H1 (cell line): Measurements from ENCODE around the gene ZNF775. TPM values are rescaled to one million over a fixed set of nuclear protein-coding genes. Genes with fewer than 3 reads are reported as not detected.

Source experiments
- CTCF ChIA-PET: fragments of 300-600 bp; sonication (Branson Sonifier 250); formaldehyde crosslinking; loops from one replicate; lab custom pipeline; 2021; ENCODE audit not compliant: partially characterized antibody; lab: Charles Lee
- POLR2A ChIA-PET: fragments of 300-600 bp; sonication (Branson Sonifier 250); formaldehyde crosslinking; loops from one replicate; lab custom pipeline; 2021; ENCODE audit warnings: inconsistent platforms; ENCODE audit not compliant: partially characterized antibody; lab: Charles Lee
- DNase-seq, 2 experiments: peaks; one replicate each; pipeline versions ENCODE4 v3.0.0 to v3.0.0-alpha.2; 2010 to 2022; ENCODE audit warnings: low spot score in 2 of 2, low read depth in 1 of 2, mixed read lengths in 1 of 2
- FAIRE-seq: peaks from 2 replicates; lab custom pipeline; 2011; peaks lifted over from hg19 to GRCh38; lab: Jason Lieb, UNC
- H2AFZ ChIP-seq: 2 replicates; pipeline ENCODE4 v1.8.1; 2012; ENCODE audit warnings: low read length, inconsistent platforms
- H2AK5ac ChIP-seq: 2 replicates; pipeline ENCODE4 v1.6.1; 2013; ENCODE audit warnings: low read depth, low read length
- H2BK120ac ChIP-seq: replicated peaks from 2 replicates; pipeline ENCODE3; 2013; ENCODE audit warnings: low read depth, low read length, inconsistent platforms
- H2BK12ac ChIP-seq: 2 replicates; pipeline ENCODE4 v1.6.1; 2013; ENCODE audit warnings: low read depth, low read length
- H2BK15ac ChIP-seq: 2 replicates; pipeline ENCODE4 v1.6.1; 2013; ENCODE audit warnings: low read length
- H2BK20ac ChIP-seq: 2 replicates; pipeline ENCODE4 v1.6.1; 2013; ENCODE audit warnings: low read length
- H2BK5ac ChIP-seq: 2 replicates; pipeline ENCODE4 v1.6.1; 2013; ENCODE audit warnings: low read depth, low read length
- H3K14ac ChIP-seq: 2 replicates; pipeline ENCODE4 v1.6.1; 2013; ENCODE audit warnings: inconsistent platforms; ENCODE audit not compliant: insufficient read length
- H3K18ac ChIP-seq: 2 replicates; pipeline ENCODE4 v1.6.1; 2013; ENCODE audit warnings: low read length; ENCODE audit errors: extremely low read depth
- H3K23ac ChIP-seq: 2 replicates; pipeline ENCODE4 v1.6.1; 2013; ENCODE audit warnings: inconsistent platforms; ENCODE audit not compliant: insufficient read length
- H3K23me2 ChIP-seq: 2 replicates; pipeline ENCODE4 v1.6.1; 2013; ENCODE audit warnings: low read depth, low read length
- H3K27ac ChIP-seq: 2 replicates; pipeline ENCODE4 v1.6.1; 2011; ENCODE audit warnings: low read depth, low read length, inconsistent platforms
- H3K27me3 ChIP-seq, 4 experiments: replicated peaks in 1 of 4; 1 replicate in 1 of 4; 2 replicates in 3 of 4; pipeline versions ENCODE4 v1.6.1 to v1.8.1; 2011 to 2013; ENCODE audit warnings: low read length in 3 of 4, mild to moderate bottlenecking in 3 of 4, inconsistent platforms in 2 of 4, mixed read lengths in 2 of 4, moderate library complexity in 1 of 4; ENCODE audit not compliant: control insufficient read depth in 3 of 4, insufficient read depth in 3 of 4; ENCODE audit errors: extremely low read depth in 1 of 4
- H3K36me3 ChIP-seq, 4 experiments: 2 replicates each; pipeline versions ENCODE4 v1.6.1 to v1.8.1; 2011 to 2013; ENCODE audit warnings: mild to moderate bottlenecking in 4 of 4, low read length in 3 of 4, moderate library complexity in 2 of 4, control low read depth in 1 of 4, inconsistent platforms in 1 of 4; ENCODE audit not compliant: insufficient read depth in 4 of 4, control insufficient read depth in 2 of 4
- H3K4ac ChIP-seq: replicated peaks from 2 replicates; pipeline ENCODE3; 2013; ENCODE audit warnings: low read length, low read depth, mixed read lengths, inconsistent platforms; ENCODE audit not compliant: insufficient read length
- H3K4me1 ChIP-seq, 4 experiments: replicated peaks in 1 of 4; 1 replicate in 1 of 4; 2 replicates in 3 of 4; pipeline versions ENCODE4 v1.6.1 to v1.8.1; 2011 to 2013; ENCODE audit warnings: low read length in 3 of 4, inconsistent platforms in 2 of 4, mixed read lengths in 1 of 4; ENCODE audit not compliant: insufficient read depth in 4 of 4, control insufficient read depth in 3 of 4
- H3K4me2 ChIP-seq, 2 experiments: 2 replicates each; pipeline versions ENCODE4 v1.6.1 to v1.8.1; 2011 to 2013; ENCODE audit warnings: low read depth in 2 of 2, low read length in 2 of 2, control low read depth in 1 of 2, inconsistent platforms in 1 of 2, mild to moderate bottlenecking in 1 of 2; ENCODE audit not compliant: insufficient read depth in 1 of 2
- H3K4me3 ChIP-seq, 4 experiments: fragments of 200-600, 300-600 bp in 1 of 4; sonication (generic), shearing (Covaris generic), sonication (Bioruptor Twin) in 1 of 4; 2 replicates each; pipeline versions ENCODE4 v1.5.1 to v1.8.1; 2011 to 2016; ENCODE audit warnings: low read length in 4 of 4, low read depth in 3 of 4, control low read depth in 2 of 4, inconsistent platforms in 2 of 4, mild to moderate bottlenecking in 2 of 4, mixed read lengths in 1 of 4, moderate library complexity in 1 of 4; ENCODE audit not compliant: insufficient read depth in 2 of 4; ENCODE audit errors: extremely low read depth in 1 of 4
- H3K56ac ChIP-seq: replicated peaks from 2 replicates; pipeline ENCODE3; 2013; ENCODE audit warnings: low read depth, mild to moderate bottlenecking, mixed read lengths, low read length, inconsistent platforms; ENCODE audit not compliant: insufficient read length
- H3K79me1 ChIP-seq: 2 replicates; pipeline ENCODE4 v1.6.1; 2013; ENCODE audit warnings: low read depth, low read length, control low read depth
- H3K79me2 ChIP-seq, 2 experiments: 2 replicates each; pipeline versions ENCODE4 v1.6.1 to v1.8.1; 2012 to 2013; ENCODE audit warnings: low read length in 2 of 2, mild to moderate bottlenecking in 2 of 2, inconsistent platforms in 1 of 2; ENCODE audit not compliant: insufficient read depth in 2 of 2, control insufficient read depth in 1 of 2
- H3K9ac ChIP-seq, 4 experiments: replicated peaks in 1 of 4; 1 replicate in 1 of 4; 2 replicates in 3 of 4; pipeline versions ENCODE4 v1.6.1 to v1.8.1; 2011 to 2013; ENCODE audit warnings: low read depth in 3 of 4, low read length in 3 of 4, control low read depth in 2 of 4, mild to moderate bottlenecking in 2 of 4, moderate library complexity in 2 of 4, inconsistent platforms in 1 of 4; ENCODE audit errors: extremely low read depth in 1 of 4
- H3K9me3 ChIP-seq, 2 experiments: 2 replicates each; pipeline versions ENCODE4 v1.6.1 to v1.8.1; 2012 to 2013; ENCODE audit warnings: mild to moderate bottlenecking in 2 of 2, moderate library complexity in 2 of 2, control low read depth in 1 of 2, inconsistent platforms in 1 of 2, low read depth in 1 of 2, low read length in 1 of 2, mixed read lengths in 1 of 2; ENCODE audit not compliant: insufficient read depth in 2 of 2
- H4K20me1 ChIP-seq, 2 experiments: replicated peaks in 1 of 2; 2 replicates each; pipeline versions ENCODE3 to v1.8.1; 2011 to 2013; ENCODE audit warnings: inconsistent platforms in 2 of 2, low read length in 2 of 2, mild to moderate bottlenecking in 1 of 2; ENCODE audit not compliant: insufficient read depth in 2 of 2, control insufficient read depth in 1 of 2
- H4K5ac ChIP-seq: 2 replicates; pipeline ENCODE4 v1.6.1; 2013; ENCODE audit warnings: low read length, low read depth, mixed read lengths, inconsistent platforms; ENCODE audit not compliant: insufficient read length
- H4K8ac ChIP-seq: 2 replicates; pipeline ENCODE4 v1.8.0; 2013; ENCODE audit warnings: mild to moderate bottlenecking, moderate library complexity, low read length, inconsistent platforms; ENCODE audit not compliant: insufficient read depth; ENCODE audit errors: extremely low read depth
- H4K91ac ChIP-seq: replicated peaks from 2 replicates; pipeline ENCODE3; 2013; ENCODE audit warnings: low read length, mixed read lengths, inconsistent platforms; ENCODE audit not compliant: insufficient read length
- FOSL1 ChIP-seq: IDR thresholded peaks from 2 replicates; pipeline ENCODE4 v1.6.1; 2011; ENCODE audit warnings: mild to moderate bottlenecking, low read depth, low read length, moderate library complexity; ENCODE audit not compliant: insufficient read depth
- HDAC6 ChIP-seq: IDR thresholded peaks from one replicate; pipeline ENCODE4 v1.7.1; 2012; ENCODE audit warnings: low read depth, mild to moderate bottlenecking, inconsistent platforms, low read length, moderate library complexity
- JUND ChIP-seq: IDR thresholded peaks from 2 replicates; pipeline ENCODE4 v1.6.1; 2011; ENCODE audit warnings: mild to moderate bottlenecking, improper control_type of control experiment, low read length
- WGBS, 2 experiments: shearing (Covaris generic) in 1 of 2; methylation state at CpG; one replicate each; pipeline versions ENCODE4 v1.1.6 to v1.1.7; 2013 to 2015; ENCODE audit warnings: low lambda C conversion rate in 2 of 2, mixed read lengths in 2 of 2, inconsistent platforms in 1 of 2, low coverage in 1 of 2, missing lambda C conversion rate in 1 of 2; ENCODE audit not compliant: insufficient replicate concordance in 2 of 2, insufficient coverage in 1 of 2, insufficient read length in 1 of 2; ENCODE audit errors: extremely low coverage in 1 of 2, missing lambda C conversion rate in 1 of 2; 5-methylcytosine and 5-hydroxymethylcytosine counted together
- polyA plus RNA-seq, 7 experiments: library from polyadenylated mRNA; depleted of rRNA in 3 of 7; stranded (reverse) in 5 of 7; unstranded in 2 of 7; fragments of >200 nt in 5 of 7; fragments of 200-250 nt in 2 of 7; gene quantifications; 1 replicate in 5 of 7; 2 replicates in 1 of 7; 4 replicates in 1 of 7; pipeline versions ENCODE4 v1.2.1 to v1.2.3, GENCODE V29; 2011 to 2013; ENCODE audit warnings: missing spikeins in 2 of 7, mixed read lengths in 2 of 7
- total RNA-seq: library from RNA; stranded (reverse); fragmentation: NEBNext Ultra II Directional; extraction: Animal tissue kit (Norgen Biotek cat#: 25700); gene quantifications from 2 replicates; pipeline ENCODE4 v1.2.1, GENCODE V29; 2021

ZNF775 gene
- total and polyA plus RNA-seq, 2 of the 8 experiments (the other 6 are each of a cell fraction or from before 2014, with no cell fraction given), result 13.6 to 21.5 TPM

GRCh38 chr7:150390205-150390604 lies 11.1 kb downstream of the ZNF775 start:
- POLR2A ChIA-PET, result interaction anchor here (2.3 to 9.0 kb wide), 3 partner anchors 10 to 22 kb away, joined by 10 to 170 read pairs (median 116); partner anchors contain the start of gene REPIN1

More at GRCh38 chr7:150390205-150390604, 11.1 kb downstream of the ZNF775 start:
- Histone ChIP-seq H2AK5ac (no peak overlapping the region), H3K79me1 (peaks cover 3% of the 10 kb centered on the region), H2BK120ac (no peak overlapping the region), H3K23ac (no peak overlapping the region), H3K36me3 (peaks cover 0 to 38% (median 3%) of the 10 kb centered on the region in 4 experiments; a peak in 5 of 8 replicates), H2BK15ac (no peak overlapping the region), H3K9ac (no peak overlapping the region), H4K20me1 (no peaks in the 10 kb centered on the region), H2BK20ac (no peak overlapping the region), H3K9me3 (no peaks in the 10 kb centered on the region), H3K56ac (no peak overlapping the region), H4K8ac (0 out of 2 replicates have a peak overlapping the region, but pooled peaks have one; percentile 53), H2BK5ac (no peak overlapping the region), H3K14ac (no peak overlapping the region), H3K4ac (no peak overlapping the region), H2AFZ (no peak overlapping the region), H4K5ac (no peak overlapping the region), H4K91ac (no peak overlapping the region), H3K79me2 (peaks cover 0 to 55% of the 10 kb centered on the region in 2 experiments; a peak in 2 of 4 replicates), H3K4me2 (no peak overlapping the region), H3K18ac (no peak overlapping the region), H3K4me1 (peaks cover 9 to 21% (median 14%) of the 10 kb centered on the region in 4 experiments), H3K23me2 (no peaks in the 10 kb centered on the region), H3K27me3 (no peaks in the 10 kb centered on the region), H3K27ac (no peak overlapping the region), H2BK12ac (no peak overlapping the region), H3K4me3 (no peak overlapping the region)
- DNase-seq (no peak), FAIRE-seq (no peak)
- WGBS, 2 experiments, result 97% methylated on average over 7 of the region's 7 CpGs; no CpG with 5 or more reads in 1 of the 2 experiments
- CTCF ChIA-PET, result interaction anchor here (0.8 to 2.4 kb wide), 3 partner anchors 12 to 77 kb away, joined by 3 to 8 read pairs (median 7); no protein-coding TSS in a partner anchor
- TF ChIP-seq FOSL1 (no peak), HDAC6 (no peak), JUND (no peak)
